Adrenal gland (tissue), 5 donors: Measurements from ENCODE around the gene ELOVL6.

Experiments used
- CTCF ChIP-seq, 6 experiments: fragments of 450-650 bp in 4 of 6; fragments of 200-600 bp in 2 of 6; sonication (generic) in 1 of 6; IDR thresholded peaks; 1 replicate in 5 of 6; 2 replicates in 1 of 6; pipeline versions ENCODE4 v1.5.1 to v1.8.0; 2016 to 2021; ENCODE audit warnings: antibody characterized with exemption in 6 of 6, mild to moderate bottlenecking in 2 of 6, moderate library complexity in 1 of 6
- POLR2A ChIP-seq, 2 donors: fragments of 450-650 bp; IDR thresholded peaks; one replicate each; pipeline ENCODE4 v1.6.1; 2017; ENCODE audit warnings: antibody characterized with exemption in 2 of 2, mild to moderate bottlenecking in 2 of 2, moderate library complexity in 1 of 2
- donor health status: DM: no; HTN: no; CAD: no.

DNA sequence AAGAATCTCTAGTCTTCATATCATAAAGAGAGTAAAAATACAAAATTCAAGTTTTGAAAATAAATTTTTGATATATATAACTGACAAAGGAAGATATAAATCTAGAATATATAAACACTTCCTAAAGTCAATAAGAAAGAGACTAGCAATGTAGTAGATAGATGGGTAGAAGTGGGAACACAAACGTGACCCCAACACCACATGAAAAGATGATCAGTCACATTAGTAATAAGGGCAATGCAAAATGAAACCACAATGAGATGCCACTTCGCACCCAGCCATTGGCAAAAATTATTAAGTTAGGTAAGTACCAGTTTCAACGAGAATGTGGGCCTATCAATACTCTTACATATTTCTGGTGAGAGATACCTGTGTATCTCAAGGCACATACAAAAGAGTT, 179.3 kb downstream of the ELOVL6 start:
- TF ChIP-seq POLR2A (IDR thresholded peaks at IDR 0.05) (no peak), CTCF (IDR thresholded peaks at IDR 0.05) (no peak)
